Measurements from ENCODE around the gene LRRC25.

DNA sequence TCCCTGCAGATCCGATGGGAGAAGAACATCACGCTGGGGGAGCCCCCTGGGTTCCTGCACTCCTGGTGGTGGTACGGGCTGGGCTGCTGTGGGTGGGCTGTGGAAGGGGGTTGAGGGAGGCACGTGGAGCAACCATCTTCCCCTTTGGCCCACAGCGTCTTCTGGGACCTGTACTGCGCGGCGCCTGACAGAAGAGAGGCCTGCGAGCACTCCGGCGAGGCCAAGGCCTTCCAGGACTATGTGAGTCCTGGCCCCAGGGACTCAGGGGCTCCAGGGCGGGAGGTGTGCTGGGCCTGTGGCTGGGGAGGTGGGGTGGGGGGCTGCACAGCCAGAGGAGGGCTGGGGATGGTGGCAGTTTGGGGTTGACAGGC lies 30.3 kb upstream of the LRRC25 start:
- TF ChIP-seq POLR2A (IDR thresholded peaks at IDR 0.05) (no peak), CTCF (IDR thresholded peaks at IDR 0.05) (no peak)
